Suprapubic skin (tissue), 4 donors: Measurements from ENCODE around the gene SMIM3. TPM values are rescaled to one million over a fixed set of nuclear protein-coding genes. Genes with fewer than 3 reads are reported as not detected.

Experiments used
- DNase-seq, 2 donors: peaks; one replicate each; pipeline ENCODE4 v3.0.0-alpha.2; 2019; ENCODE audit warnings: low spot score in 2 of 2
- H3K27ac ChIP-seq: fragments of 200-600 bp; sonication (generic); one replicate; pipeline ENCODE4 v1.5.1; 2019
- H3K27me3 ChIP-seq: fragments of 200-600 bp; sonication (generic); one replicate; pipeline ENCODE4 v1.5.1; 2019
- H3K36me3 ChIP-seq: fragments of 200-600 bp; sonication (generic); one replicate; pipeline ENCODE4 v1.5.1; 2019
- H3K4me1 ChIP-seq: fragments of 200-600 bp; sonication (generic); one replicate; pipeline ENCODE4 v1.5.1; 2019
- H3K4me3 ChIP-seq: fragments of 200-600 bp; sonication (generic); one replicate; pipeline ENCODE4 v1.5.1; 2019; ENCODE audit warnings: mild to moderate bottlenecking
- H3K9me3 ChIP-seq: fragments of 200-600 bp; sonication (generic); one replicate; pipeline ENCODE4 v1.5.1; 2019
- CTCF ChIP-seq, 2 donors: fragments of 200-600 bp in 1 of 2; fragments of 450-650 bp in 1 of 2; sonication (generic) in 1 of 2; IDR thresholded peaks; one replicate each; pipeline ENCODE4 v1.5.1; 2016 to 2019; ENCODE audit warnings: antibody characterized with exemption in 2 of 2, mild to moderate bottlenecking in 1 of 2, moderate library complexity in 1 of 2
- EP300 ChIP-seq: sonication (generic); formaldehyde crosslinking; IDR thresholded peaks from one replicate; pipeline ENCODE4 v1.6.1; 2017; ENCODE audit warnings: antibody characterized with exemption
- POLR2A ChIP-seq, 2 donors: fragments of 450-650 bp; IDR thresholded peaks; one replicate each; pipeline ENCODE4 v1.6.1; 2017; ENCODE audit warnings: antibody characterized with exemption in 2 of 2, mild to moderate bottlenecking in 2 of 2, moderate library complexity in 2 of 2
- POLR2AphosphoS5 ChIP-seq, 3 donors: sonication (generic); formaldehyde crosslinking; IDR thresholded peaks; one replicate each; pipeline ENCODE4 v1.6.1; 2017; ENCODE audit warnings: antibody characterized with exemption in 3 of 3
- WGBS: methylation state at CpG from one replicate; pipeline ENCODE4 v1.1.5; 2018; 5-methylcytosine and 5-hydroxymethylcytosine counted together
- total RNA-seq, 4 donors: library from RNA; depleted of rRNA; stranded (reverse); fragments of >200 nt; gene quantifications; one replicate each; pipeline ENCODE4 v1.1.0, GENCODE V29; 2016

SMIM3 gene
- total RNA-seq, 4 donors from 2014 or later = 7.1 to 18.7 (median 14.1) TPM

- peak overlapping the region; percentile 70 for H3K27ac ChIP-seq
- H3K4me3 ChIP-seq = no peak overlapping the region
- H3K27me3 ChIP-seq = no peaks in the 10 kb centered on the region
- TF ChIP-seq POLR2A (IDR thresholded peaks at IDR 0.05) (no peak), POLR2AphosphoS5 (IDR thresholded peaks at IDR 0.05) (no peak), EP300 (no peak), CTCF (IDR thresholded peaks at IDR 0.05) (no peak)
- WGBS = 79% methylated on average over 5 of the region's 5 CpGs
- no peaks in the 10 kb centered on the region for H3K36me3 ChIP-seq
- H3K4me1 ChIP-seq = peaks cover 26% of the 10 kb centered on the region
- no peak for DNase-seq
- H3K9me3 ChIP-seq = no peaks in the 10 kb centered on the region
Measured at GRCh38 chr5:150762211-150762610, 16.3 kb upstream of the SMIM3 start.

GRCh38 chr5:150763023-150763769, 15.4 kb upstream of the SMIM3 start:
- no peak overlapping the region for H3K4me3 ChIP-seq
- H3K4me1 ChIP-seq = peaks cover 17% of the 10 kb centered on the region
- no peaks in the 10 kb centered on the region for H3K9me3 ChIP-seq
- H3K36me3 ChIP-seq = no peaks in the 10 kb centered on the region
- 54% methylated on average over 7 of the region's 7 CpGs for WGBS
- DNase-seq = peak; percentile 79 to 80
- TF ChIP-seq POLR2A (IDR thresholded peaks at IDR 0.05) (no peak), EP300 (no peak), CTCF (IDR thresholded peaks at IDR 0.05) (no peak), POLR2AphosphoS5 (IDR thresholded peaks at IDR 0.05) (no peak)
- no peaks in the 10 kb centered on the region for H3K27me3 ChIP-seq
- H3K27ac ChIP-seq = peak overlapping the region; percentile 70

- 92% methylated on average over 2 of the region's 2 CpGs for WGBS
- H3K27me3 ChIP-seq = no peaks in the 10 kb centered on the region
- H3K4me3 ChIP-seq = no peak overlapping the region
- no peak for DNase-seq
- H3K4me1 ChIP-seq = peaks cover 13% of the 10 kb centered on the region
- TF ChIP-seq POLR2A (IDR thresholded peaks at IDR 0.05) = no peak
- TF ChIP-seq POLR2AphosphoS5 (IDR thresholded peaks at IDR 0.05) = no peak
- TF ChIP-seq EP300 = no peak
- TF ChIP-seq CTCF (IDR thresholded peaks at IDR 0.05) = no peak
- no peaks in the 10 kb centered on the region for H3K9me3 ChIP-seq
- H3K36me3 ChIP-seq = no peaks in the 10 kb centered on the region
- H3K27ac ChIP-seq = peak overlapping the region; percentile 70
Measured at GRCh38 chr5:150764530-150764929, 14.0 kb upstream of the SMIM3 start.

GRCh38 chr5:150765011-150765798, 13.4 kb upstream of the SMIM3 start:
- no peaks in the 10 kb centered on the region for H3K27me3 ChIP-seq
- no peaks in the 10 kb centered on the region for H3K36me3 ChIP-seq
- no peak overlapping the region for H3K27ac ChIP-seq
- DNase-seq = no peak
- TF ChIP-seq CTCF (IDR thresholded peaks at IDR 0.05) = no peak
- TF ChIP-seq EP300 = no peak
- TF ChIP-seq POLR2AphosphoS5 (IDR thresholded peaks at IDR 0.05) = no peak
- TF ChIP-seq POLR2A (IDR thresholded peaks at IDR 0.05) = no peak
- 93% methylated on average over 2 of the region's 2 CpGs for WGBS
- peaks cover 13% of the 10 kb centered on the region for H3K4me1 ChIP-seq
- H3K9me3 ChIP-seq = no peaks in the 10 kb centered on the region
- H3K4me3 ChIP-seq = no peak overlapping the region

GRCh38 chr5:150765799-150766169, 12.8 kb upstream of the SMIM3 start:
- no peak for TF ChIP-seq POLR2A (IDR thresholded peaks at IDR 0.05)
- TF ChIP-seq POLR2AphosphoS5 (IDR thresholded peaks at IDR 0.05) = no peak
- no peak for TF ChIP-seq EP300
- no peak for TF ChIP-seq CTCF (IDR thresholded peaks at IDR 0.05)

More at GRCh38 chr5:150765799-150766169, 12.8 kb upstream of the SMIM3 start:
- WGBS = 92% methylated on average over 1 of the region's 1 CpG
- H3K27ac ChIP-seq = no peak overlapping the region
- H3K4me3 ChIP-seq = no peak overlapping the region
- no peaks in the 10 kb centered on the region for H3K36me3 ChIP-seq
- H3K9me3 ChIP-seq = no peaks in the 10 kb centered on the region
- H3K4me1 ChIP-seq = peaks cover 13% of the 10 kb centered on the region
- no peak for DNase-seq
- H3K27me3 ChIP-seq = no peaks in the 10 kb centered on the region
